Measurements from ENCODE around the gene RNF157. TPM values are rescaled to one million over a fixed set of nuclear protein-coding genes. Genes with fewer than 3 reads are reported as not detected.

The RNF157 gene
- total RNA-seq, 1 experiment from 2014 or later = 0.86 TPM

- CTCF ChIA-PET = interaction anchor here (0.7 to 10.0 kb wide), 5 partner anchors 9 to 156 kb away, joined by 3 to 132 read pairs (median 8); no protein-coding TSS in a partner anchor
- no TSS peak for BruUV-seq (replicated peaks)
- peak in 1 of 3 experiments; percentile 38; a peak in 1 of 6 replicates for TF ChIP-seq CTCF (IDR thresholded peaks at IDR 0.05 in 2 of 3, conservative IDR thresholded peaks at IDR 0.05 in 1 of 3; ENCODE audit: borderline replicate concordance in 1 of 3, insufficient read depth in 1 of 3, low read depth in 2 of 3, low read length in 2 of 3)
- no peak for TF ChIP-seq CBX3 (IDR thresholded peaks at IDR 0.05; ENCODE audit: low read depth)
- Histone ChIP-seq H2AFZ (ENCODE audit: low read depth, low read length, poor library complexity, severe bottlenecking) (no peak overlapping the region), H3K4me2 (ENCODE audit: low read length) (no peak overlapping the region), H3K9ac (ENCODE audit: low read length) (no peak overlapping the region), H3K4me3 (replicated peaks in 1 of 2; ENCODE audit: low read depth in 1 of 2, low read length in 2 of 2) (no peak overlapping the region), H3K79me2 (ENCODE audit: insufficient read depth, low read length) (no peaks in the 10 kb centered on the region), H3K9me2 (ENCODE audit: insufficient read depth) (no peaks in the 10 kb centered on the region), H3K4me1 (ENCODE audit: control insufficient read depth in 1 of 2, insufficient read depth in 2 of 2, low read length in 2 of 2) (peaks cover 0 to 15% of the 10 kb centered on the region in 2 experiments; a peak in 2 of 4 replicates), H3K27me3 (ENCODE audit: insufficient read depth, low read length) (no peaks in the 10 kb centered on the region), H3K27ac (ENCODE audit: low read depth, low read length) (no peak overlapping the region), H3K36me3 (ENCODE audit: control insufficient read depth in 1 of 2, insufficient read depth in 2 of 2, low read length in 2 of 2) (no peaks in the 10 kb centered on the region), H3K9me3 (ENCODE audit: control insufficient read depth in 1 of 2, insufficient read depth in 1 of 2, low read depth in 1 of 2, low read length in 2 of 2) (no peaks in the 10 kb centered on the region), H4K20me1 (ENCODE audit: insufficient read depth) (no peaks in the 10 kb centered on the region)
- DNase-seq (ENCODE audit: low read depth, low spot score) (no peak), ATAC-seq (no peak)
- POLR2A ChIA-PET = interaction anchor here (1.1 kb wide), 1 partner anchor 9 kb away, joined by 3 read pairs; no protein-coding TSS in a partner anchor
- intact Hi-C loops (cut with micrococcal nuclease) = no loop called here
- RAD21 ChIA-PET (ENCODE audit: low non-redundant PET in 1 of 2, low total read pairs in 2 of 2, uncharacterized antibody in 2 of 2, unreplicated experiment in 2 of 2) = interaction anchor here in 1 of 2 experiments (0.7 to 2.0 kb wide), 3 partner anchors 17 to 156 kb away, joined by 4 to 8 read pairs (median 4); partner anchors contain the start of gene FOXJ1
Observed at GRCh38 chr17:76123749-76124581, 116.3 kb downstream of the RNF157 start.

- H3K27ac ChIP-seq (ENCODE audit: low read depth, low read length) = no peak overlapping the region
- CTCF ChIA-PET = interaction anchor here (0.7 to 10.0 kb wide), 6 partner anchors 10 to 157 kb away, joined by 3 to 132 read pairs (median 6); no protein-coding TSS in a partner anchor
- no peaks in the 10 kb centered on the region for H4K20me1 ChIP-seq (ENCODE audit: insufficient read depth)
- intact Hi-C loops (cut with micrococcal nuclease) = no loop called here
- H3K4me2 ChIP-seq (ENCODE audit: low read length) = no peak overlapping the region
- no peaks in the 10 kb centered on the region for H3K36me3 ChIP-seq (ENCODE audit: control insufficient read depth in 1 of 2, insufficient read depth in 2 of 2, low read length in 2 of 2)
- no peaks in the 10 kb centered on the region for H3K27me3 ChIP-seq (ENCODE audit: insufficient read depth, low read length)
- H3K4me1 ChIP-seq (ENCODE audit: control insufficient read depth in 1 of 2, insufficient read depth in 2 of 2, low read length in 2 of 2) = peaks cover 0 to 15% of the 10 kb centered on the region in 2 experiments; a peak in 2 of 4 replicates
- no peak for ATAC-seq
- POLR2A ChIA-PET = no interaction called here
- H3K9me2 ChIP-seq (ENCODE audit: insufficient read depth) = no peaks in the 10 kb centered on the region
- no TSS peak for BruUV-seq (replicated peaks)
- no peak overlapping the region for H3K9ac ChIP-seq (ENCODE audit: low read length)
- RAD21 ChIA-PET (ENCODE audit: low non-redundant PET in 1 of 2, low total read pairs in 2 of 2, uncharacterized antibody in 2 of 2, unreplicated experiment in 2 of 2) = interaction anchor here in 1 of 2 experiments (0.7 to 1.0 kb wide), 2 partner anchors 18 to 157 kb away, joined by 4 read pairs; partner anchors contain the start of gene FOXJ1
- no peak overlapping the region for H3K4me3 ChIP-seq (replicated peaks in 1 of 2; ENCODE audit: low read depth in 1 of 2, low read length in 2 of 2)
- H2AFZ ChIP-seq (ENCODE audit: low read depth, low read length, poor library complexity, severe bottlenecking) = no peak overlapping the region
- no peak for DNase-seq (ENCODE audit: low read depth, low spot score)
- H3K79me2 ChIP-seq (ENCODE audit: insufficient read depth, low read length) = no peaks in the 10 kb centered on the region
- no peaks in the 10 kb centered on the region for H3K9me3 ChIP-seq (ENCODE audit: control insufficient read depth in 1 of 2, insufficient read depth in 1 of 2, low read depth in 1 of 2, low read length in 2 of 2)
- TF ChIP-seq MAX (IDR thresholded peaks at IDR 0.05) (no peak), POLR2A (IDR thresholded peaks at IDR 0.05; ENCODE audit: borderline replicate concordance, extremely low read depth, insufficient read depth, insufficient read length) (no peak), REST (IDR thresholded peaks at IDR 0.05; ENCODE audit: low read depth) (no peak), EZH2phosphoT487 (IDR thresholded peaks at IDR 0.05; ENCODE audit: borderline replicate concordance) (no peak), YY1 (IDR thresholded peaks at IDR 0.05; ENCODE audit: extremely low read depth, insufficient replicate concordance, low read depth, low read length) (no peak), ATF3 (IDR thresholded peaks at IDR 0.05) (no peak), RAD21 (IDR thresholded peaks at IDR 0.05; ENCODE audit: low read depth) (no peak), EGR1 (IDR thresholded peaks at IDR 0.05; ENCODE audit: low read depth) (no peak)
Observed at GRCh38 chr17:76123191-76123499, 117.1 kb downstream of the RNF157 start.

Measured in HCT116 (cell line).